Measurements from ENCODE around the gene ACBD7. TPM values are rescaled to one million over a fixed set of nuclear protein-coding genes. Genes with fewer than 3 reads are reported as not detected.
A peak's percentile ranks its signal among the peaks of the same experiment; 100 is the strongest.

ACBD7 gene
- total and polyA plus RNA-seq, 2 of the 8 experiments (the other 6 are each of a cell fraction or from before 2014, with no cell fraction given): 9.0 to 17.8 TPM

GRCh38 chr10:15084502-15084922, 4.1 kb downstream of the ACBD7 start:
- peak; percentile 94 for FAIRE-seq
- 70% methylated on average over 7 of the region's 7 CpGs; no CpG with 5 or more reads in 1 of the 2 experiments for WGBS, 2 experiments (ENCODE audit: extremely low coverage in 1 of 2, insufficient coverage in 1 of 2, insufficient read length in 1 of 2, insufficient replicate concordance in 2 of 2, low coverage in 1 of 2, low lambda C conversion rate in 2 of 2, missing lambda C conversion rate in 1 of 2)
- Histone ChIP-seq H3K79me2 (ENCODE audit: control insufficient read depth in 1 of 2, insufficient read depth in 2 of 2, low read length in 2 of 2) (no peaks in the 10 kb centered on the region), H2AK5ac (ENCODE audit: low read depth, low read length) (no peak overlapping the region), H3K27me3 (replicated peaks in 1 of 4; ENCODE audit: control insufficient read depth in 3 of 4, extremely low read depth in 1 of 4, insufficient read depth in 3 of 4, low read length in 3 of 4) (no peaks in the 10 kb centered on the region), H3K23ac (ENCODE audit: insufficient read length) (no peak overlapping the region), H4K8ac (ENCODE audit: extremely low read depth, insufficient read depth, low read length) (no peak overlapping the region), H2AFZ (ENCODE audit: low read length) (0 out of 2 replicates have a peak overlapping the region, but pooled peaks have one; percentile 38), H2BK5ac (ENCODE audit: low read depth, low read length) (no peak overlapping the region), H3K4me2 (ENCODE audit: insufficient read depth in 1 of 2, low read depth in 2 of 2, low read length in 2 of 2) (peak overlapping the region; percentile 44 to 46; a peak in 3 of 4 replicates), H3K56ac (replicated peaks; ENCODE audit: insufficient read length, low read depth, low read length) (no peak overlapping the region), H3K4me3 (ENCODE audit: extremely low read depth in 1 of 4, insufficient read depth in 2 of 4, low read depth in 3 of 4, low read length in 4 of 4) (peak overlapping the region in 1 of 4 experiments; percentile 40; a peak in 1 of 8 replicates), H3K9me3 (ENCODE audit: insufficient read depth in 2 of 2, low read depth in 1 of 2, low read length in 1 of 2) (no peaks in the 10 kb centered on the region), H2BK120ac (replicated peaks; ENCODE audit: low read depth, low read length) (no peak overlapping the region), H3K4ac (replicated peaks; ENCODE audit: insufficient read length, low read depth, low read length) (no peak overlapping the region), H3K9ac (replicated peaks in 1 of 4; ENCODE audit: extremely low read depth in 1 of 4, low read depth in 3 of 4, low read length in 3 of 4) (peak overlapping the region in 1 of 4 experiments; percentile 48; a peak in 1 of 7 replicates), H3K4me1 (replicated peaks in 1 of 4; ENCODE audit: control insufficient read depth in 3 of 4, insufficient read depth in 4 of 4, low read length in 3 of 4) (peaks cover 0 to 10% (median 5%) of the 10 kb centered on the region in 4 experiments; a peak in 5 of 7 replicates), H3K18ac (ENCODE audit: extremely low read depth, low read length) (no peak overlapping the region), H4K91ac (replicated peaks; ENCODE audit: insufficient read length, low read length) (no peak overlapping the region), H2BK15ac (ENCODE audit: low read length) (no peak overlapping the region), H2BK20ac (ENCODE audit: low read length) (no peak overlapping the region), H3K23me2 (ENCODE audit: low read depth, low read length) (no peaks in the 10 kb centered on the region), H4K5ac (ENCODE audit: insufficient read length, low read depth, low read length) (no peak overlapping the region), H3K27ac (ENCODE audit: low read depth, low read length) (no peak overlapping the region), H4K20me1 (replicated peaks in 1 of 2; ENCODE audit: control insufficient read depth in 1 of 2, insufficient read depth in 2 of 2, low read length in 2 of 2) (no peaks in the 10 kb centered on the region), H2BK12ac (ENCODE audit: low read depth, low read length) (no peak overlapping the region), H3K79me1 (ENCODE audit: low read depth, low read length) (0 out of 2 replicates have a peak, but pooled peaks cover 2% of the 10 kb centered on the region), H3K14ac (ENCODE audit: insufficient read length) (no peak overlapping the region), H3K36me3 (ENCODE audit: control insufficient read depth in 2 of 4, insufficient read depth in 4 of 4, low read length in 3 of 4) (no peaks in the 10 kb centered on the region)
- TF ChIP-seq SP1 (IDR thresholded peaks at IDR 0.05; ENCODE audit: low read depth, low read length): peak; percentile 75
- 0 out of 3 replicates have a peak, but pooled peaks of 1 of the 2 experiments have one; percentile 25 for TF ChIP-seq POLR2A (IDR thresholded peaks at IDR 0.05; ENCODE audit: control extremely low read depth in 1 of 2, low read depth in 2 of 2, low read length in 2 of 2)
- 0 out of 2 replicates have a peak, but pooled peaks have one; percentile 19 for TF ChIP-seq TAF1 (IDR thresholded peaks at IDR 0.05; ENCODE audit: low read depth, low read length)
- TF ChIP-seq HDAC2 (IDR thresholded peaks at IDR 0.05; ENCODE audit: borderline replicate concordance in 1 of 2, low read depth in 2 of 2, low read length in 2 of 2): no peak
- TF ChIP-seq BRCA1 (IDR thresholded peaks at IDR 0.05; ENCODE audit: low read depth, low read length): no peak
- POLR2A ChIA-PET (ENCODE audit: partially characterized antibody): interaction anchor here (1.1 to 6.0 kb wide), 2 partner anchors 15 to 28 kb away, joined by 4 to 33 read pairs; partner anchors contain the start of gene RPP38
- DNase-seq (ENCODE audit: low read depth in 1 of 2, low spot score in 2 of 2): peak in 1 of 2 experiments; percentile 54
- CTCF ChIA-PET (ENCODE audit: partially characterized antibody): interaction anchor here (0.8 to 3.4 kb wide), 4 partner anchors 10 to 134 kb away, joined by 3 to 16 read pairs (median 4); no protein-coding TSS in a partner anchor

Measured in H1 (cell line).